C4-2B (cell line): ENCODE results near the gene KCNAB2.

Experiments
- CTCF ChIP-seq: fragments of 450-650 bp; conservative IDR thresholded peaks from 2 replicates; pipeline ENCODE4 v1.5.1; 2017; ENCODE audit warnings: mild to moderate bottlenecking
- ZFX ChIP-seq: fragments of 450-650 bp; IDR thresholded peaks from 2 replicates; pipeline ENCODE4 v1.6.1; 2017

GRCh38 chr1:6112690-6113005 lies 67.0 kb downstream of the KCNAB2 start:
- TF ChIP-seq CTCF (no peak), ZFX (no peak)
